Ectodermal cell (in vitro differentiated cells): ENCODE measurements around the gene MX1.
A peak's percentile ranks its signal among the peaks of the same experiment; 100 is the strongest.

Source experiments
- H3K27ac ChIP-seq: 2 replicates; pipeline ENCODE4 v1.7.0; 2013; ENCODE audit warnings: mild to moderate bottlenecking, low read depth, low read length; ENCODE audit not compliant: insufficient read depth, poor library complexity, severe bottlenecking
- H3K27me3 ChIP-seq: 2 replicates; pipeline ENCODE4 v1.7.0; 2013; ENCODE audit warnings: mild to moderate bottlenecking, low read length; ENCODE audit not compliant: insufficient read depth, control insufficient read depth, poor library complexity, severe bottlenecking
- H3K36me3 ChIP-seq: one replicate; pipeline ENCODE4 v1.7.0; 2013; ENCODE audit warnings: low read length; ENCODE audit not compliant: control insufficient read depth, insufficient read depth
- H3K4me1 ChIP-seq: one replicate; pipeline ENCODE4 v1.7.0; 2013; ENCODE audit warnings: low read length; ENCODE audit not compliant: control insufficient read depth, insufficient read depth
- H3K4me3 ChIP-seq: 2 replicates; pipeline ENCODE4 v1.7.0; 2013; ENCODE audit warnings: low read depth, low read length, control low read depth; ENCODE audit not compliant: insufficient read depth
- H3K9me3 ChIP-seq: 2 replicates; pipeline ENCODE4 v1.7.0; 2013; ENCODE audit warnings: mild to moderate bottlenecking, low read length, moderate library complexity; ENCODE audit not compliant: control insufficient read depth
- WGBS, 2 experiments: methylation state at CpG; one replicate each; pipeline ENCODE4 v1.1.7; 2013; ENCODE audit warnings: missing lambda C conversion rate in 2 of 2; 5-methylcytosine and 5-hydroxymethylcytosine counted together

Gene MX1

DNA sequence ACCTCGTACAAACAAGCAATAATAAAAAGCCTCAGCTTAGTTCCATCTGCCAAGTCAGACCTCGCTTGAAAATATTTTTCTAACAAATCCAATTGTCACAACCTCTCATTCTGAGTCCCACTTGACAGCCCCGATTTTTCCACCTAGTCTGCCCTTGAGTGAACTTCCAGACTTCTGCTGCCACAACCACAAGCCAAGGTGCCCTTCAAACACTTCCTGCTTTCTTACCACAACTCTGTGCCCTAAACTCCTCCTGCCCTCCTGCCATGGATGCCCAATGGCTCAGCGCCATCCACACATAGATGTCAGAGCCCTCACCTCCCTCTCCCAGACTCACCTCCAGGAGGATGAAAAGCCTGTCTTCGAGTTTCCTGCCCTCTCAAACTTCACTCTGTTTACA lies 78.0 kb downstream of the MX1 start:
- Histone ChIP-seq H3K4me1 (no peaks in the 10 kb centered on the region), H3K27me3 (peaks cover 47% of the 10 kb centered on the region), H3K4me3 (no peak overlapping the region), H3K27ac (no peak overlapping the region), H3K9me3 (no peaks in the 10 kb centered on the region), H3K36me3 (no peaks in the 10 kb centered on the region)
- 88 to 89% methylated on average over 5 of the region's 5 CpGs for WGBS, 2 experiments

DNA sequence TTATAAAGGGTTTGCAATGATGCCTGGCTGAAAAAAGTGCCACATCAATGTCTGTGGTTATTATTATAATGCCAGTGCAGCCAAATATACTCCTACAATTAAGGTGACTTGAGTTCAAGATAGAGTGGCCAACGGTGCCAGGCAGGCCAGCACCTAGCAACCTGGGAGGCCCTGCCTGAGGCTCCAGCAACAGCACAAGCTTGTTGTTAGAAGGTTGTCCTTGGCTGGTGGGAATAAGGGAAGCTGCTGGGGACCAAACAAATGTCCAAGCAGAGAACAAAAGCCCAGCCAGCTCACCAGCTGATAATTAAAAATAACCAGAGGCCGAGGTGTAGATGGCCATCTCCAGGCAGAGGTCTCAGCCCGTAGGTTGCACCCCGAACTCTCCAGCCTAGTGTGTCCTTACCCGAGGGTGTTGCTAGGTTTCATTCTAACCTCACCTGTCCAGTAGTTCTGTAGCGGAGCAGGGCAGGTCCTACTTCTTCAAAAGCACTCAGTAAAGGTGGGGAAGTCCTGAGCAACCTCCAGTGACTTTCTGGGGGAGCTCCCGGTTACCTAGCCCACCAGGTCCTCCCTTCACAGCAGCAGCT lies 80.1 kb downstream of the MX1 start:
- H3K4me1 ChIP-seq = no peaks in the 10 kb centered on the region
- no peaks in the 10 kb centered on the region for H3K9me3 ChIP-seq
- H3K27ac ChIP-seq = no peak overlapping the region
- WGBS, 2 experiments = 67 to 80% methylated on average over 7 of the region's 7 CpGs
- H3K27me3 ChIP-seq = peaks cover 58% of the 10 kb centered on the region
- H3K36me3 ChIP-seq = no peaks in the 10 kb centered on the region
- no peak overlapping the region for H3K4me3 ChIP-seq

DNA sequence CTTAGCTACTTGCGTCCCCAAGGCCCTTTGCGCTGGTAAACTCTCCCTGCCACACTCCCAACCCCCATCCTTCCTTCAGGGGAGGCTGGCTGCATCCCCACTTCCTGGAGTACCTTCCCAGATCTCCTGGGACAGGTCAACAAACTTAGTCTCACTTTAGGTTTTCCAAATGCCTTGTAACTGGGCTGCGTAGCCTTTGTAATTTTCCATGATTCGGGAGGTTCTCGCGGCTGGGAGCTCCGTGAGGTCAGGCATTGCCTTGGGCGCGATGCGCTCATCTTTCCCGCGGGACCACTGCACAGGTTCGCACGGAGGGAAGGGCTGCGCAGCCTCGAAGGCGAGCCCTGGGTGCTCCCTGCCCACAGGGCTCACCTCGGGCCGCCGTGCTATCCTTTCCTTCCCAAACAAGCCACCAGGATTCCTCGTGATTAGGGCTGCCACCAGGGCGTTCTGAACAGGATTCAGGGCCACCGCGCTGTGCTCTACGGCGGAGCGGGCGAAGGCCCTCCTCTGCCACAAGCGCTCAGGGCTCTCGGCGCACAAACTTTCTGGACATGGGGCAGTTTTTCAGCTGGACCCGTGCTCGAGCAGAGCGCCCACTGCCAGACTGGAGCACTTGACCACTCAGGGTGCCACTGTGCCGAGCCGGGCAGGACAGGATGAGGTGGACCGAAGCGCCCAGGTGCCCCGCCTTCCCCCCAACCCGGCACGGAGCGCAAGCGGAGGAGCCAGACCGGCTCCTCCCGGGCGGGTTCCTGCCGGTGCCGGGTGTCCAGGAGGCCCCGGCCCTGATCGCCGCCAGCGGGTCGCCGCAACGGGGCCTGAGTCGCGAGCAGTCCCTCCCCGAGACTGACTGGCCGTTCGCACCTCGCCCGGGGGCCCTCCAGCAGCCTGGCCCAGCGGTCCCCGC lies 80.8 kb downstream of the MX1 start:
- no peak overlapping the region for H3K27ac ChIP-seq
- no peaks in the 10 kb centered on the region for H3K4me1 ChIP-seq
- H3K9me3 ChIP-seq = no peaks in the 10 kb centered on the region
- H3K4me3 ChIP-seq = peak overlapping the region; percentile 52
- H3K27me3 ChIP-seq = peaks cover 58% of the 10 kb centered on the region
- 2 to 3% methylated on average over 64 of the region's 64 CpGs for WGBS, 2 experiments
- no peaks in the 10 kb centered on the region for H3K36me3 ChIP-seq

DNA sequence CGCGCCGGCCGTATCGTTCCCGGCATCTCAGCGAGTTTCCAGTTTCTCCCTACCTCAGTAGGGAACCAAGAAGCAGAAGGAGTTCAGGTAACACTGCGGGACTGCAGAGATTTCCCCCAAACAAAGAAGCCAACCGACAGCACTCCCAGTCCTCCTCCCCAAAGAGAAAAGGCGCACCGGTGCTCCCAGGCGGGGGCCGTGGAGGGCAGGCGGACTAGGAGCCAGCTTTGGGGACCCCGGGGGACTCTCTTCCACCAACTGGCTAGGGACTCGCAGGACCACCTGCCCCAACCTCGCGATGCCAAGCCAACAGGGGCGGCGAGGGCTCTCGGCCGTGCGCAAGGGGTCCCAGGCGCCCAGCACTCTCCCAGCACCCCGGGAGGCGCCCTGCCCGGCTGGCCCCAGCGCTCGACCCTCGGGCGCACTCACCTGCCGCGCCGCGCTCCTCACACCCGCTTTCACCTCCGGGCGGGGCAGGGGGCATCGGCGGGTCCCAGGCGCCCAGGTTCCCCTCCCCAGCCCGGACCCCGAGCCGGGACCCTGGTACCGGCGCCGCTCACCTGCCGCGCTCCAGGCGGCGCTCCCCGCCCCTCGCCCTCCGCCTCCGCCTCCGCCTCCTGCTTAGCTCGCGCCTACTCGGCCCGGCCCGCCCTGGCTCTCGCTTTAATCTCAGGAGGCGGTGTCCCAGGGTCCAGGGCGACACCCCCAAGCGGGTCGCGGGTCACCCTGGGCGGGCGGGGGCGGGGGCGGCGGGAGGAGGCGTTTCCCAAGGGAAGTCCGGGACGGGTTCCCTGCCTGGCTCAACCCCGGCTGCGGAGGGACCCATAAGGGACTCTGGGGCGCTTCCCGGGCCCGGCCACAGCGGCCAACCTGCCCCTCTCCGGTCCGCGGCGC lies 81.7 kb downstream of the MX1 start, which contains the start of gene TMPRSS2:
Gene TMPRSS2 (minus strand): TSS at position 638 of the 894 bp plus-strand sequence. CDS start 10,025 bp downstream, outside the sequence.
- peaks cover 58% of the 10 kb centered on the region for H3K27me3 ChIP-seq
- H3K4me1 ChIP-seq = no peaks in the 10 kb centered on the region
- peak within 1 kb of the TSS; percentile 52 for H3K4me3 ChIP-seq
- no peaks in the 10 kb centered on the region for H3K36me3 ChIP-seq
- 0% methylated on average over 85 of the region's 85 CpGs for WGBS, 2 experiments
- H3K9me3 ChIP-seq = no peaks in the 10 kb centered on the region
- H3K27ac ChIP-seq = no peak within 1 kb of the TSS

DNA sequence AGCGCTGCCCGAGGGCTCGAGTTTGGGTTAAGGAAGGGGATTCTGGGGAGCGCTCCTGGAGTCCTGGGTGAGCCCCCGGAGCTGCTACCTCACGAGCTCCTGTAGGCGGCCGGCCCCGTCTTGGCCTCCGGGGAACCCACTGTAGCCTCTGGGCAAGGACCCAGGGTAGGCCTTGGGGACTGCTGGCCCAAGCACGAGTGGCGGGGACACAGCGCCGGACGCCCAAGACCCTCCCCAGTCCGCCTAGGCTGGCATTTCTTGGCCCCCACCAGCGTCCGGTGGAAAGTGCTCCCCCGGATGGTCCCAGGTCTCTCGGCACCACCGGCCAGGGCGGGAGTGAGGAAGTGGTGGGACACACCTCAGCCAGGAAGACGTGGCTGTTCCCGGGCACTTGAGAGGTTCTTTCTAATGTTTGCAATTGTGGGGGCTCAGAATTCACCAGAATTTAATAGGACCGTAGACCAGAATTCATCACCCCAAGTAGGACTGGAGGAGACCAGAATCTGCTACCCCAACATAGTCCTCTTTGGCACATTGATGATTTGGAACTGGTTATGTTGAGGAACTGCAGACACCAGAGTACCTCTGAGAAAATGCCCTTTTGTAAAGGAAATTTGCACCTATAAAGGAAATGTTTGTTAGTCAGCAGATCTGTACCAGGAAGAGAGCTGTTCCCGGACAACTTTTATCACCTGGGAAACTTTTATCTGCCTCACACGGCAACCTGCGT lies 82.5 kb downstream of the MX1 start:
- H3K27me3 ChIP-seq = peaks cover 58% of the 10 kb centered on the region
- H3K36me3 ChIP-seq = no peaks in the 10 kb centered on the region
- no peak overlapping the region for H3K27ac ChIP-seq
- peak overlapping the region; percentile 8 for H3K4me3 ChIP-seq
- H3K9me3 ChIP-seq = no peaks in the 10 kb centered on the region
- WGBS, 2 experiments = 11 to 12% methylated on average over 28 of the region's 28 CpGs
- H3K4me1 ChIP-seq = no peaks in the 10 kb centered on the region
